Measurements from ENCODE around the gene FCRLA. TPM values are rescaled to one million over a fixed set of nuclear protein-coding genes. Genes with fewer than 3 reads are reported as not detected.

Gene FCRLA
- total RNA-seq, 1 experiment from 2014 or later: 0.15 TPM

Other genes with a start within 250 kb of the FCRLA start
- gene FCGR2A, start 201.8 kb upstream of the FCRLA start, total RNA-seq (2021): 0.74 to 1.1 TPM (median 0.80 TPM) in 3 replicates
- 0.16 to 0.22 TPM in 2 of 3 replicates, not detected in the other for gene HSPA6, start 182.7 kb upstream of the FCRLA start, total RNA-seq (2021)
- gene FCGR3A, start 157.4 kb upstream of the FCRLA start, total RNA-seq (2021): 0.11 to 0.32 TPM (median 0.11 TPM) in 3 replicates
- not detected in 3 replicates for gene FCGR3B, start 76.1 kb upstream of the FCRLA start, total RNA-seq (2021)
- 0.09 to 0.11 TPM in 2 of 3 replicates, not detected in the other for gene FCGR2B, start 44.1 kb upstream of the FCRLA start, total RNA-seq (2021)
- 0.16 to 0.50 TPM (median 0.37 TPM) in 3 replicates for gene FCRLB, start 14.3 kb downstream of the FCRLA start, total RNA-seq (2021)
- gene DUSP12, start 42.6 kb downstream of the FCRLA start, total RNA-seq (2021): 24.5 to 29.4 TPM (median 27.6 TPM) in 3 replicates
- 10.6 to 13.9 TPM (median 13.7 TPM) in 3 replicates for gene ATF6, start 59.1 kb downstream of the FCRLA start, total RNA-seq (2021)